H1 (cell line): Measurements from ENCODE around the gene EBF3.

Source experiments
- ATF2 ChIP-seq: IDR thresholded peaks from 2 replicates; pipeline ENCODE4 v1.6.1; 2012; ENCODE audit warnings: low read length, inconsistent platforms
- BRCA1 ChIP-seq: IDR thresholded peaks from 2 replicates; pipeline ENCODE4 v1.6.1; 2012; ENCODE audit warnings: low read depth, low read length, improper control_type of control experiment
- CBX5 ChIP-seq: fragments of 300-800, 300-1000 bp; sonication (generic); IDR thresholded peaks from 2 replicates; pipeline ENCODE4 v1.7.1; 2016; ENCODE audit warnings: antibody characterized with exemption, low read length, low read depth
- CHD2 ChIP-seq: IDR thresholded peaks from 2 replicates; pipeline ENCODE4 v1.6.1; 2012; ENCODE audit warnings: low read length, improper control_type of control experiment
- CTCF ChIP-seq, 3 experiments: IDR thresholded peaks; 1 replicate in 2 of 3; 2 replicates in 1 of 3; pipeline versions ENCODE4 v1.5.1 to v1.6.1; 2011; ENCODE audit warnings: low read length in 3 of 3, mild to moderate bottlenecking in 3 of 3, inconsistent platforms in 2 of 3, low read depth in 1 of 3, moderate library complexity in 1 of 3; ENCODE audit not compliant: insufficient read depth in 1 of 3; ENCODE audit errors: control extremely low read depth in 1 of 3
- E2F6 ChIP-seq: IDR thresholded peaks from 2 replicates; pipeline ENCODE4 v1.6.1; 2012; ENCODE audit warnings: inconsistent platforms
- EP300 ChIP-seq, 2 experiments: IDR thresholded peaks; 1 replicate in 1 of 2; 2 replicates in 1 of 2; pipeline ENCODE4 v1.6.1; 2011 to 2012; ENCODE audit warnings: low read depth in 2 of 2, low read length in 2 of 2, mild to moderate bottlenecking in 2 of 2, borderline replicate concordance in 1 of 2, inconsistent platforms in 1 of 2, moderate library complexity in 1 of 2
- GABPA ChIP-seq: IDR thresholded peaks from 2 replicates; pipeline ENCODE4 v1.6.1; 2011; ENCODE audit warnings: mild to moderate bottlenecking, low read length, moderate library complexity, borderline replicate concordance; ENCODE audit not compliant: insufficient read depth
- POLR2A ChIP-seq, 2 experiments: IDR thresholded peaks; 1 replicate in 1 of 2; 2 replicates in 1 of 2; pipeline ENCODE4 v1.6.1; 2011; ENCODE audit warnings: low read depth in 2 of 2, low read length in 2 of 2, mild to moderate bottlenecking in 2 of 2; ENCODE audit errors: control extremely low read depth in 1 of 2
- POLR2AphosphoS5 ChIP-seq: IDR thresholded peaks from 2 replicates; pipeline ENCODE4 v1.6.1; 2011; ENCODE audit warnings: low read depth, low read length
- RFX5 ChIP-seq: IDR thresholded peaks from 2 replicates; pipeline ENCODE4 v1.6.1; 2011; ENCODE audit warnings: low read depth, low read length, improper control_type of control experiment, borderline replicate concordance
- SIN3A ChIP-seq, 2 experiments: IDR thresholded peaks in 1 of 2; conservative IDR thresholded peaks in 1 of 2; 2 replicates each; pipeline ENCODE4 v1.6.1; 2011 to 2012; ENCODE audit warnings: low read length in 2 of 2, improper control_type of control experiment in 1 of 2, low read depth in 1 of 2, mild to moderate bottlenecking in 1 of 2
- TBP ChIP-seq: IDR thresholded peaks from 2 replicates; pipeline ENCODE4 v1.6.1; 2011; ENCODE audit warnings: low read depth, low read length, improper control_type of control experiment
- TEAD4 ChIP-seq: IDR thresholded peaks from 2 replicates; pipeline ENCODE4 v1.6.1; 2012; ENCODE audit warnings: low read depth, low read length, inconsistent platforms, mixed read lengths

GRCh38 chr10:129914153-129914855, 49.8 kb downstream of the EBF3 start:
- TF ChIP-seq CHD2 (no peak), POLR2A (IDR thresholded peaks at IDR 0.05; ENCODE audit: control extremely low read depth in 1 of 2, low read depth in 2 of 2, low read length in 2 of 2) (no peak), ATF2 (no peak), GABPA (no peak), POLR2AphosphoS5 (no peak), BRCA1 (no peak), SIN3A (conservative IDR thresholded peaks at IDR 0.05 in 1 of 2, IDR thresholded peaks at IDR 0.05 in 1 of 2; ENCODE audit: low read depth in 1 of 2, low read length in 2 of 2) (no peak), CTCF (IDR thresholded peaks at IDR 0.05; ENCODE audit: control extremely low read depth in 1 of 3, insufficient read depth in 1 of 3, low read depth in 1 of 3, low read length in 3 of 3) (no peak), RFX5 (no peak), CBX5 (no peak), TBP (no peak), TEAD4 (no peak), E2F6 (no peak), EP300 (IDR thresholded peaks at IDR 0.05; ENCODE audit: borderline replicate concordance in 1 of 2, low read depth in 2 of 2, low read length in 2 of 2) (no peak)
